ENCODE data around the gene PNPLA2.

DNA sequence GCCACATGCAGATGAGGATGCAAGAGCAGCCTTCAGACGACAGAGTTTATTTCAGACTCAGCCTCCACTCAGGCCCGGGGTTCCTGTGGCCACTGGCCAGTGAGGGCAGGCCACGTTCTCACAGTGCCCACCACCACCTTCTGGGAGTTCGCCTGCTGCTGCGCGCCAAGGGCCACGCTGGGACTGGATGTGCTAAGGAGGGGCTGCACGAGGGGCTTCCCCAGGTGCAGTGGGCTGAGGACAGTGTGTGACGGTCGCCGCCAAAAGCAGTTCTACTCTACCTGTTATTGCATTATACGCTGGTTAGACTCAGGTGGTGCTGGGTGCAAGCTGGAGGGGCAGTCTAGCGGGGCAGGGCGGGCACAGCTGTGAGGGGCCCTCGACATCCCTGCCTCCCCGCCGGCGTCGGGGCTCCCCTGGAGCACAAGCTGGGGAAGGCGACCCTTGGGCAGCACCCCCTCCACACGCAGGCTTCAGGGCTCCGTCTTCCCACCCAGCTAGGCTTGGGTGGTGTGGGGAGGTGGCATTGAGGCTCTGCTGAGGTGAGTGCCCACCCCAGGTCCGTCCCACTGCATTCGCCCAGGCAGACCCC is 31.5 kb upstream of the PNPLA2 start:
- TF ChIP-seq, protein P1, sequence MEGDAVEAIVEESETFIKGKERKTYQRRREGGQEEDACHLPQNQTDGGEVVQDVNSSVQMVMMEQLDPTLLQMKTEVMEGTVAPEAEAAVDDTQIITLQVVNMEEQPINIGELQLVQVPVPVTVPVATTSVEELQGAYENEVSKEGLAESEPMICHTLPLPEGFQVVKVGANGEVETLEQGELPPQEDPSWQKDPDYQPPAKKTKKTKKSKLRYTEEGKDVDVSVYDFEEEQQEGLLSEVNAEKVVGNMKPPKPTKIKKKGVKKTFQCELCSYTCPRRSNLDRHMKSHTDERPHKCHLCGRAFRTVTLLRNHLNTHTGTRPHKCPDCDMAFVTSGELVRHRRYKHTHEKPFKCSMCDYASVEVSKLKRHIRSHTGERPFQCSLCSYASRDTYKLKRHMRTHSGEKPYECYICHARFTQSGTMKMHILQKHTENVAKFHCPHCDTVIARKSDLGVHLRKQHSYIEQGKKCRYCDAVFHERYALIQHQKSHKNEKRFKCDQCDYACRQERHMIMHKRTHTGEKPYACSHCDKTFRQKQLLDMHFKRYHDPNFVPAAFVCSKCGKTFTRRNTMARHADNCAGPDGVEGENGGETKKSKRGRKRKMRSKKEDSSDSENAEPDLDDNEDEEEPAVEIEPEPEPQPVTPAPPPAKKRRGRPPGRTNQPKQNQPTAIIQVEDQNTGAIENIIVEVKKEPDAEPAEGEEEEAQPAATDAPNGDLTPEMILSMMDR (conservative IDR thresholded peaks at IDR 0.05 in 1 of 2, IDR thresholded peaks at IDR 0.05 in 1 of 2; ENCODE audit: extremely low read depth in 1 of 2, insufficient read depth in 1 of 2, low read depth in 1 of 2, low read length in 2 of 2), result no peak
- no peak for TF ChIP-seq EZH2 (IDR thresholded peaks at IDR 0.05; ENCODE audit: borderline replicate concordance, low read length)

Data from mammary epithelial cell (primary cell).